HepG2 (cell line): ENCODE data around the gene RPS6KB2.

Source experiments
- CENPX ChIP-seq: sonication (generic); formaldehyde crosslinking; IDR thresholded peaks from 2 replicates; pipeline ENCODE4 v1.9.0; 2021; ENCODE audit warnings: mild to moderate bottlenecking, missing genetic modification reagents, moderate library complexity
- CTCF ChIP-seq: sonication (generic); formaldehyde crosslinking; IDR thresholded peaks from 2 replicates; pipeline ENCODE4 v1.5.0; 2020; ENCODE audit warnings: mild to moderate bottlenecking, missing genetic modification reagents, moderate library complexity
- FOSL2 ChIP-seq: sonication (generic); formaldehyde crosslinking; IDR thresholded peaks from 2 replicates; pipeline ENCODE4 v1.4.0; 2020; ENCODE audit warnings: missing genetic modification reagents
- FOXJ3 ChIP-seq: sonication (generic); formaldehyde crosslinking; IDR thresholded peaks from 2 replicates; pipeline ENCODE4 v1.4.0; 2020; ENCODE audit warnings: missing genetic modification reagents, mild to moderate bottlenecking, borderline replicate concordance
- JUND ChIP-seq: sonication (generic); formaldehyde crosslinking; IDR thresholded peaks from 2 replicates; pipeline ENCODE4 v1.8.0; 2022; ENCODE audit warnings: mild to moderate bottlenecking, missing genetic modification reagents
- MATR3 ChIP-seq: sonication (generic); formaldehyde crosslinking; IDR thresholded peaks from 2 replicates; pipeline ENCODE4 v1.4.0; 2020; ENCODE audit warnings: missing genetic modification reagents
- MYC ChIP-seq: sonication (generic); formaldehyde crosslinking; IDR thresholded peaks from 2 replicates; pipeline ENCODE4 v1.9.0; 2021; ENCODE audit warnings: missing genetic modification reagents, borderline replicate concordance
- POLR2A ChIP-seq, 2 experiments: IDR thresholded peaks; 2 replicates each; pipeline ENCODE4 v1.6.1; 2011; ENCODE audit warnings: low read depth in 2 of 2, low read length in 2 of 2, mild to moderate bottlenecking in 1 of 2, moderate library complexity in 1 of 2; ENCODE audit not compliant: insufficient read depth in 1 of 2
- RAD51 ChIP-seq: fragments of 450-650 bp; IDR thresholded peaks from 2 replicates; pipeline ENCODE4 v1.6.1; 2016; ENCODE audit warnings: borderline replicate concordance
- USF2 ChIP-seq, 2 experiments: sonication (generic) in 1 of 2; formaldehyde crosslinking in 1 of 2; IDR thresholded peaks; 2 replicates each; pipeline versions ENCODE4 v1.5.1 to v1.6.1; 2011 to 2020; ENCODE audit warnings: borderline replicate concordance in 1 of 2, low read depth in 1 of 2, low read length in 1 of 2, mild to moderate bottlenecking in 1 of 2, missing genetic modification reagents in 1 of 2, moderate library complexity in 1 of 2
- ZNF124 ChIP-seq: sonication (generic); formaldehyde crosslinking; IDR thresholded peaks from 2 replicates; pipeline ENCODE4 v1.4.0; 2020; ENCODE audit warnings: missing genetic modification reagents
- ZNF407 ChIP-seq: sonication (generic); formaldehyde crosslinking; IDR thresholded peaks from one replicate; pipeline ENCODE4 v1.5.1; 2020; ENCODE audit warnings: mild to moderate bottlenecking, missing genetic modification reagents; ENCODE audit errors: not compliant biosample characterization
- ZNF563 ChIP-seq: sonication (generic); formaldehyde crosslinking; IDR thresholded peaks from 2 replicates; pipeline ENCODE4 v1.8.0; 2022; ENCODE audit warnings: mild to moderate bottlenecking, moderate library complexity, missing genetic modification reagents

- TF ChIP-seq MATR3 (CRISPR knock-in tag) (no peak), CENPX (CRISPR knock-in tag) (no peak), ZNF124 (CRISPR knock-in tag) (no peak), FOXJ3 (CRISPR knock-in tag) (no peak), CTCF (peak; percentile 97), ZNF407 (CRISPR knock-in tag) (no peak), MYC (peak; percentile 18; the same call in 1 of the 2 replicates), FOSL2 (peak; percentile 54), RAD51 (no peak), USF2 (IDR thresholded peaks at IDR 0.05; ENCODE audit: low read depth, low read length) (no peak), USF2 (CRISPR knock-in tag; IDR thresholded peaks at IDR 0.05; ENCODE audit: borderline replicate concordance) (no peak), POLR2A (IDR thresholded peaks at IDR 0.05; ENCODE audit: insufficient read depth in 1 of 2, low read depth in 2 of 2, low read length in 2 of 2) (no peak), ZNF563 (CRISPR knock-in tag) (no peak), JUND (CRISPR knock-in tag) (no peak)
Measured at GRCh38 chr11:67382276-67383136, 45.8 kb upstream of the RPS6KB2 start.
